SU-DHL-6 (cell line): Measurements from ENCODE around the gene WARS2.

Experiments used
- H2AFZ ChIP-seq: fragments of 200-600 bp; sonication (generic); 2 replicates; pipeline ENCODE4 v1.6.1; 2014; ENCODE audit warnings: low read depth, mild to moderate bottlenecking, moderate library complexity, mixed read lengths, antibody characterized with exemption, low read length; ENCODE audit not compliant: severe bottlenecking
- H3F3A ChIP-seq: fragments of 200-600 bp; shearing (Covaris generic); 2 replicates; pipeline ENCODE4 v1.6.0; 2016; ENCODE audit warnings: antibody characterized with exemption, mild to moderate bottlenecking; ENCODE audit not compliant: insufficient read depth
- H3K27ac ChIP-seq: fragments of 200-600 bp; sonication (generic); 2 replicates; pipeline ENCODE4 v1.5.1; 2016; ENCODE audit warnings: low read depth, mild to moderate bottlenecking, low read length, moderate library complexity, mixed read lengths
- H3K27me3 ChIP-seq: fragments of 200-600 bp; sonication (generic), shearing (Covaris generic); 2 replicates; pipeline ENCODE4 v1.6.0; 2014; ENCODE audit warnings: mild to moderate bottlenecking, low read length
- H3K36me3 ChIP-seq: fragments of 200-600 bp; sonication (generic); 2 replicates; pipeline ENCODE4 v1.6.1; 2014; ENCODE audit warnings: mild to moderate bottlenecking, low read length, mixed read lengths
- H3K4me2 ChIP-seq: fragments of 300-600, 200-600 bp; shearing (Covaris generic), sonication (generic); 2 replicates; pipeline ENCODE4 v1.6.0; 2014; ENCODE audit warnings: low read length, low read depth, mild to moderate bottlenecking; ENCODE audit not compliant: poor library complexity, severe bottlenecking
- H3K4me3 ChIP-seq: fragments of 200-600 bp; sonication (generic); 2 replicates; pipeline ENCODE4 v1.5.1; 2014; ENCODE audit warnings: antibody characterized with exemption, low read length, mild to moderate bottlenecking, mixed read lengths; ENCODE audit not compliant: insufficient read depth, poor library complexity, severe bottlenecking
- H3K79me2 ChIP-seq: fragments of 200-600 bp; sonication (generic); 2 replicates; pipeline ENCODE4 v1.6.1; 2014; ENCODE audit warnings: mild to moderate bottlenecking, low read length, moderate library complexity; ENCODE audit not compliant: insufficient read depth
- H3K9ac ChIP-seq: fragments of 200-600 bp; sonication (generic); 2 replicates; pipeline ENCODE4 v1.7.0; 2014; ENCODE audit warnings: mild to moderate bottlenecking, low read length
- H3K9me2 ChIP-seq: fragments of 200-600 bp; sonication (generic); replicated peaks from 2 replicates; pipeline ENCODE4 v1.6.1; 2014; ENCODE audit warnings: low read length; ENCODE audit not compliant: insufficient read depth
- H3K9me3 ChIP-seq: fragments of 200-600 bp; sonication (generic); 2 replicates; pipeline ENCODE4 v1.6.1; 2014; ENCODE audit warnings: low read length, mixed read lengths; ENCODE audit not compliant: insufficient read depth
- H4K20me1 ChIP-seq: fragments of 200-600 bp; sonication (generic); 2 replicates; pipeline ENCODE4 v1.6.1; 2014; ENCODE audit warnings: low read depth, mild to moderate bottlenecking, antibody characterized with exemption, low read length, moderate library complexity, mixed read lengths
- EZH2phosphoT487 ChIP-seq: fragments of 200-600 bp; sonication (generic), shearing (Covaris generic); conservative IDR thresholded peaks from 2 replicates; pipeline ENCODE4 v1.6.1; 2018; ENCODE audit warnings: mild to moderate bottlenecking, antibody characterized with exemption, low read length, moderate library complexity, mixed read lengths
- TF ChIP-seq, protein P1 (sequence below): fragments of 200-600 bp; sonication (generic); IDR thresholded peaks from one replicate; pipeline ENCODE4 v1.5.1; 2017; ENCODE audit warnings: antibody characterized with exemption, mild to moderate bottlenecking, low read length, moderate library complexity; ENCODE audit not compliant: insufficient read depth, poor library complexity, severe bottlenecking

WARS2 gene

GRCh38 chr1:119053917-119054316, 86.5 kb downstream of the WARS2 start:
- no peak overlapping the region for H3K9ac ChIP-seq
- H3K27ac ChIP-seq, result no peak overlapping the region
- no peaks in the 10 kb centered on the region for H3K79me2 ChIP-seq
- no peaks in the 10 kb centered on the region for H4K20me1 ChIP-seq
- no peaks in the 10 kb centered on the region for H3K9me2 ChIP-seq
- H3K9me3 ChIP-seq, result no peaks in the 10 kb centered on the region
- TF ChIP-seq, protein P1, sequence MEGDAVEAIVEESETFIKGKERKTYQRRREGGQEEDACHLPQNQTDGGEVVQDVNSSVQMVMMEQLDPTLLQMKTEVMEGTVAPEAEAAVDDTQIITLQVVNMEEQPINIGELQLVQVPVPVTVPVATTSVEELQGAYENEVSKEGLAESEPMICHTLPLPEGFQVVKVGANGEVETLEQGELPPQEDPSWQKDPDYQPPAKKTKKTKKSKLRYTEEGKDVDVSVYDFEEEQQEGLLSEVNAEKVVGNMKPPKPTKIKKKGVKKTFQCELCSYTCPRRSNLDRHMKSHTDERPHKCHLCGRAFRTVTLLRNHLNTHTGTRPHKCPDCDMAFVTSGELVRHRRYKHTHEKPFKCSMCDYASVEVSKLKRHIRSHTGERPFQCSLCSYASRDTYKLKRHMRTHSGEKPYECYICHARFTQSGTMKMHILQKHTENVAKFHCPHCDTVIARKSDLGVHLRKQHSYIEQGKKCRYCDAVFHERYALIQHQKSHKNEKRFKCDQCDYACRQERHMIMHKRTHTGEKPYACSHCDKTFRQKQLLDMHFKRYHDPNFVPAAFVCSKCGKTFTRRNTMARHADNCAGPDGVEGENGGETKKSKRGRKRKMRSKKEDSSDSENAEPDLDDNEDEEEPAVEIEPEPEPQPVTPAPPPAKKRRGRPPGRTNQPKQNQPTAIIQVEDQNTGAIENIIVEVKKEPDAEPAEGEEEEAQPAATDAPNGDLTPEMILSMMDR, result no peak
- TF ChIP-seq EZH2phosphoT487, result no peak
- no peak overlapping the region for H3K4me2 ChIP-seq
- no peak overlapping the region for H2AFZ ChIP-seq
- H3K36me3 ChIP-seq, result no peaks in the 10 kb centered on the region
- no peak overlapping the region for H3K4me3 ChIP-seq
- H3F3A ChIP-seq, result no peaks in the 10 kb centered on the region
- H3K27me3 ChIP-seq, result no peaks in the 10 kb centered on the region

DNA sequence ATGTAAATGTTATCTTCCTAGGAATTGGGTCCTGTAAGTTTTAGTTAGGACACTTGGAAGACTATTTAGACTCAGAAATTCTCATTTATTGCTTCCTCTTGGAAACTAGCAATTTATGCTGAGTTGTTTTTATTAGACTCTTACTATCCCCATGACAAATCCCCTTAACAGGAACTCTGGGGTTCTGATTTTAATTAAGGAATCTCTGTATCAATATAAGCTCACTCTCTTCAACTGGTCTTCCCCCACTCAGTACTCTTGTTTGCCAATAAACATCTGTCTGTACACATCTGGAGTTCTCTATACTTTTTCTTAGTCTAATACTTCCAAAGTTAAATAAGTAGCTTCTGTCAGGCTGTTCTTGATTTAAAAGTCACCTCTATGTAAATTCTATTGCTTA, 88.2 kb downstream of the WARS2 start:
- Histone ChIP-seq H3K9me2 (no peaks in the 10 kb centered on the region), H3K9ac (no peak overlapping the region), H3K27me3 (no peaks in the 10 kb centered on the region), H3K9me3 (no peaks in the 10 kb centered on the region), H2AFZ (no peak overlapping the region), H3K27ac (no peak overlapping the region), H3K79me2 (no peaks in the 10 kb centered on the region), H3K4me3 (no peak overlapping the region), H3K36me3 (no peaks in the 10 kb centered on the region), H4K20me1 (no peaks in the 10 kb centered on the region), H3F3A (no peaks in the 10 kb centered on the region), H3K4me2 (no peak overlapping the region)
- TF ChIP-seq, protein P1, result no peak
- TF ChIP-seq EZH2phosphoT487, result no peak

DNA sequence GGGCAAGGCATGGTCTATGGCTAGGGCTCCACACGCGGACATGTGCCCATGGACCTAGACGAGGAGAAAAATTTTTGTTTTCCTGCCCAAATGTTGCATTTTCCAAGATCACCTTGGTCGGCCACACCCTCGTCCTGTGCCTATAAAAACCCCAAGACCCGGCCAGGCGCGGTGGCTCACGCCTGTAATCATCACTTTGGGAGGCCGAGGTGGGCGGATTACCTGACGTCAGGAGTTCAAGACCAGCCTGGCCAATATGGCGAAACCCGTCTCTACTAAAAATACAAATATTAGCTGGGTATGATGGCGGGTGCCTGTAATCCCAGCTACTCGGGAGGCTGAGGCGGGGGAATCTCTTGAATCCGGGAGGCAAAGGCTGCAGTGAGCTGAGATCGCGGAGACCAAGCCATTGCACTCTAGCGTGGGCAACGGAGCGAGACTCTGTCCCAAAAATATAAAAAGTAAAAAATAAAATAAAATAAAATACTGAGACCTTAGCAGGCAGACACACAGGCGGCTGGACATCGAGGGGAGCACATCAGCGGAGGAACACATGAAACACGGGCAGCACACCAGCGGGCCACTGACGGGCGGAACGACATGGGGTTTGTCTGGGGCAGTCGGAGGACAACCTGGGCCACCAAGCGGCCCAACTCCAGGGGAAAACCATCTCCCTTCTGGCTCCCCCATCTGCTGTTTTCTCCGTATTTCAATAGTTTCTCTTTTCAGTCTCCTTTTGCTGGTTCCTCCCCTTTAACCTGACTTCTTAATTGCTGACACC, 91.6 kb downstream of the WARS2 start:
- Histone ChIP-seq H3K9ac (no peak overlapping the region), H3K27me3 (no peaks in the 10 kb centered on the region), H3K9me3 (no peaks in the 10 kb centered on the region), H3K27ac (no peak overlapping the region), H3F3A (no peaks in the 10 kb centered on the region), H2AFZ (no peak overlapping the region), H3K36me3 (no peaks in the 10 kb centered on the region), H4K20me1 (no peaks in the 10 kb centered on the region), H3K9me2 (no peaks in the 10 kb centered on the region), H3K79me2 (no peaks in the 10 kb centered on the region), H3K4me3 (no peak overlapping the region), H3K4me2 (no peak overlapping the region)
- TF ChIP-seq, protein P1, result no peak
- no peak for TF ChIP-seq EZH2phosphoT487
